ENCODE results near the gene G2E3. TPM values are rescaled to one million over a fixed set of nuclear protein-coding genes. Genes with fewer than 3 reads are reported as not detected.

G2E3 gene
- total RNA-seq, 1 donor from 2014 or later: 135 TPM

DNA sequence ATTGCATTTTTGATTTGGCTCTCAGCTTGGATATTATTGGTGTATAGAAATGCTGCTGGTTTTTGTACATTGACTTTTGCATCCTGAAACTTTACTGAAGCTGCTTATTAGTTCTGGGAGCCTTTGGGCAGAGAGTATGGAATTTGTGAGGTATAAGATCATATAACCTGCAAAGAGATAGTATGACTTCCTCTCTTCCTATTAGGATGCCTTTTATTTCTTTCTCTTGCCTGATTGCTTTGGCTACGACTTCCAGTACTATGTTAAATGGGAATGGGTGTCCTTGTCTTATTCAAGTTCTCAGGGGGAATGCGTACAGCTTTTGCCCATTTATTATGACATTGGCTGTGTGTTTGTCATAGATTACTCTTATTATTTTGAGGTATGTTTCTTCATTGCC is 86.6 kb downstream of the G2E3 start:
- TF ChIP-seq, protein P1, sequence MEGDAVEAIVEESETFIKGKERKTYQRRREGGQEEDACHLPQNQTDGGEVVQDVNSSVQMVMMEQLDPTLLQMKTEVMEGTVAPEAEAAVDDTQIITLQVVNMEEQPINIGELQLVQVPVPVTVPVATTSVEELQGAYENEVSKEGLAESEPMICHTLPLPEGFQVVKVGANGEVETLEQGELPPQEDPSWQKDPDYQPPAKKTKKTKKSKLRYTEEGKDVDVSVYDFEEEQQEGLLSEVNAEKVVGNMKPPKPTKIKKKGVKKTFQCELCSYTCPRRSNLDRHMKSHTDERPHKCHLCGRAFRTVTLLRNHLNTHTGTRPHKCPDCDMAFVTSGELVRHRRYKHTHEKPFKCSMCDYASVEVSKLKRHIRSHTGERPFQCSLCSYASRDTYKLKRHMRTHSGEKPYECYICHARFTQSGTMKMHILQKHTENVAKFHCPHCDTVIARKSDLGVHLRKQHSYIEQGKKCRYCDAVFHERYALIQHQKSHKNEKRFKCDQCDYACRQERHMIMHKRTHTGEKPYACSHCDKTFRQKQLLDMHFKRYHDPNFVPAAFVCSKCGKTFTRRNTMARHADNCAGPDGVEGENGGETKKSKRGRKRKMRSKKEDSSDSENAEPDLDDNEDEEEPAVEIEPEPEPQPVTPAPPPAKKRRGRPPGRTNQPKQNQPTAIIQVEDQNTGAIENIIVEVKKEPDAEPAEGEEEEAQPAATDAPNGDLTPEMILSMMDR (IDR thresholded peaks at IDR 0.05): no peak
- no peak for TF ChIP-seq EZH2phosphoT487 (IDR thresholded peaks at IDR 0.05)
- no peak for TF ChIP-seq EZH2 (IDR thresholded peaks at IDR 0.05)
- peaks cover 29% of the 10 kb centered on the region for H3K36me3 ChIP-seq
- no peaks in the 10 kb centered on the region for H4K20me1 ChIP-seq (ENCODE audit: low read depth)
- peaks cover 37% of the 10 kb centered on the region for H3K36me3 Mint-ChIP-seq
- H3K9me3 ChIP-seq (ENCODE audit: low read depth): no peaks in the 10 kb centered on the region
- H2AFZ ChIP-seq (replicated peaks): no peak overlapping the region
- no peak overlapping the region for H3K9ac ChIP-seq
- H3K79me2 ChIP-seq (ENCODE audit: low read depth): peaks cover 30% of the 10 kb centered on the region
- H3K4me3 ChIP-seq: no peak overlapping the region
- no peak overlapping the region for H3K4me3 Mint-ChIP-seq
- no peaks in the 10 kb centered on the region for H3K4me1 ChIP-seq
- no peak overlapping the region for H3K27ac Mint-ChIP-seq
- peaks cover 19% of the 10 kb centered on the region for H3K9me3 Mint-ChIP-seq
- H3K27ac ChIP-seq: no peak overlapping the region
- no peak overlapping the region for H3K4me2 ChIP-seq
- no peak for DNase-seq (ENCODE audit: low spot score)
- peaks cover 5% of the 10 kb centered on the region for H3K27me3 Mint-ChIP-seq (ENCODE audit: insufficient read depth, low read depth)
- no peaks in the 10 kb centered on the region for H3K4me1 Mint-ChIP-seq
- no peaks in the 10 kb centered on the region for H3K27me3 ChIP-seq
- no peaks in the 10 kb centered on the region for H3F3A ChIP-seq (ENCODE audit: low read depth)

DNA sequence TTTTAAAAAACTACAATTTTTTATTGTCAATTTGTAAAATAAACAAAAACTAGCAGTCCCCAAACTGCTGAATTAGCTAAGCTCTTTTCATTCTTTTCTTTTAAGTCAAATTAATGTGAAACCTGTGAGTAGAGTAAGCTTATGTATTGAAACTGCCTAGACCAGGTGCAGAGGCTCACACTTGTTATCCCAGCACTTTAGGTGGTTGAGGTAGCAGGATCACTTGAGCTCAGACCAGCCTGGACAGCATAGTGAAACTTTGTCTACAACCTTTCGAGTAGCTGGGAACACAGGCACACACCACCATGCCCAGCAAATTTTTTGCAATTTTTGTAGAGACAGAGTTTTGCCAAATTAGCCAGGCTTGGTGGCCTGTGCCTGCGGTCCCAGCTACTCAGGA is 89.5 kb downstream of the G2E3 start:
- Mint-ChIP-seq H3K4me1 (no peaks in the 10 kb centered on the region), H3K4me3 (no peak overlapping the region), H3K27ac (no peak overlapping the region), H3K36me3 (peaks cover 37% of the 10 kb centered on the region), H3K9me3 (peaks cover 19% of the 10 kb centered on the region), H3K27me3 (ENCODE audit: insufficient read depth, low read depth) (peaks cover 5% of the 10 kb centered on the region)
- peaks cover 38% of the 10 kb centered on the region for H3K36me3 ChIP-seq
- no peaks in the 10 kb centered on the region for H3K4me1 ChIP-seq
- peaks cover 30% of the 10 kb centered on the region for H3K79me2 ChIP-seq (ENCODE audit: low read depth)
- no peaks in the 10 kb centered on the region for H3K27me3 ChIP-seq
- no peak overlapping the region for H3K9ac ChIP-seq
- no peak for TF ChIP-seq EZH2 (IDR thresholded peaks at IDR 0.05)
- no peak for TF ChIP-seq EZH2phosphoT487 (IDR thresholded peaks at IDR 0.05)
- TF ChIP-seq, protein P1 (IDR thresholded peaks at IDR 0.05): no peak
- DNase-seq (ENCODE audit: low spot score): no peak
- no peak overlapping the region for H3K27ac ChIP-seq
- no peak overlapping the region for H3K4me3 ChIP-seq
- no peak overlapping the region for H2AFZ ChIP-seq (replicated peaks)
- no peak overlapping the region for H3K4me2 ChIP-seq
- no peaks in the 10 kb centered on the region for H3K9me3 ChIP-seq (ENCODE audit: low read depth)
- no peaks in the 10 kb centered on the region for H4K20me1 ChIP-seq (ENCODE audit: low read depth)
- H3F3A ChIP-seq (ENCODE audit: low read depth): no peaks in the 10 kb centered on the region

DNA sequence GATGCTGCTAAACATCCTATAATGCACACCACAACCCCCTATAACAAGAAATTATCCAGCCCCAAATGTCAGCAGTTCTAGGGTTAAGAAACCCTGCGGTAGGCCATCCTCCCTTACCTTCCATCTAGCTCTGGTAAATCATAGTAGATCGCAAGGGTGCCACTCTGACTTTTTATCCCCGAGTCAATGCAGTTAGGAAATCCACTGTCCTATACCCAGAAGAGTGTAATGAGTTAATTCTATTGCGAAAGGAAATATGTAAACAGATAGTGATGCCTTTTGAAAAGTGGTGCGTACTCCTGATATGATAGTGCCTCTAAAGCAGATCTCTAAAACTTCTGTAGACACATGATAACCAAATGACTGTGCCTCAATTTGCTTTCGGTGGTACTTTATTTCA is 93.0 kb downstream of the G2E3 start:
- DNase-seq (ENCODE audit: low spot score): no peak
- peaks cover 15% of the 10 kb centered on the region for H3K36me3 Mint-ChIP-seq
- Histone ChIP-seq H3K4me1 (no peaks in the 10 kb centered on the region), H3K27ac (no peak overlapping the region), H3K27me3 (no peaks in the 10 kb centered on the region), H3K9ac (no peak overlapping the region), H4K20me1 (ENCODE audit: low read depth) (no peaks in the 10 kb centered on the region), H3K79me2 (ENCODE audit: low read depth) (peaks cover 1% of the 10 kb centered on the region), H3K4me2 (no peak overlapping the region), H3K4me3 (no peak overlapping the region), H2AFZ (replicated peaks) (no peak overlapping the region), H3K36me3 (peaks cover 20% of the 10 kb centered on the region), H3F3A (ENCODE audit: low read depth) (peaks cover 17% of the 10 kb centered on the region), H3K9me3 (ENCODE audit: low read depth) (no peaks in the 10 kb centered on the region)
- no peaks in the 10 kb centered on the region for H3K9me3 Mint-ChIP-seq
- H3K27ac Mint-ChIP-seq: peak overlapping the region; percentile 72
- no peaks in the 10 kb centered on the region for H3K4me1 Mint-ChIP-seq
- H3K27me3 Mint-ChIP-seq (ENCODE audit: insufficient read depth, low read depth): no peaks in the 10 kb centered on the region
- H3K4me3 Mint-ChIP-seq: no peak overlapping the region
- TF ChIP-seq EZH2phosphoT487 (IDR thresholded peaks at IDR 0.05) (no peak), EZH2 (IDR thresholded peaks at IDR 0.05) (no peak)
- TF ChIP-seq, protein P1 (IDR thresholded peaks at IDR 0.05): no peak

Data from neural progenitor cell (in vitro differentiated cells).